CD4-positive, alpha-beta T cell treated with Interleukin-6 for 4 hours (primary cell): Measurements from ENCODE around the gene NAA11.
"Not testable (repeated sequence)": the region's sequence is repeated elsewhere in the genome, so short reads cannot be mapped to it uniquely, and the experiment has no call there.

Source experiments
- DNase-seq: peaks from one replicate; pipeline ENCODE4 v3.0.0-alpha.2; 2020; ENCODE audit warnings: mixed read lengths

The NAA11 gene

DNA sequence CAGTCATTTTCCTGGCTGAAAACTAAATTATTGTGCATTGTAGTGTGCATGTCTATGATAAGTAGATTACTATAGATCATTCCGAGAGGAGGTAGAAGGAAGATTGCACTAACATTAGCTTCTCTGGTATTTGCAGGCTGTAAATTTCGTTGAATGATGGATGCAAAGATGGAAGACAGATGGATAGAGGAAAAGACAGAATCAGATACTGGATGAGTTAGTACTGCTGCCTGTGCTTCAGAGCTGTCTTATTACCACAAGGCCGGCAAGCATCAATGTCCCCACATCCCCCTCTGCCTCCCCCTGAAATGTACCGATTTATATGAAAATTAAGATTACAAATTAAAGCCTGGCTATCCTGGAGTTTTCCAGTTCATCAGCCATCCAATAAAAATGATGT, 17.7 kb downstream of the NAA11 start:
- DNase-seq, result no peak

DNA sequence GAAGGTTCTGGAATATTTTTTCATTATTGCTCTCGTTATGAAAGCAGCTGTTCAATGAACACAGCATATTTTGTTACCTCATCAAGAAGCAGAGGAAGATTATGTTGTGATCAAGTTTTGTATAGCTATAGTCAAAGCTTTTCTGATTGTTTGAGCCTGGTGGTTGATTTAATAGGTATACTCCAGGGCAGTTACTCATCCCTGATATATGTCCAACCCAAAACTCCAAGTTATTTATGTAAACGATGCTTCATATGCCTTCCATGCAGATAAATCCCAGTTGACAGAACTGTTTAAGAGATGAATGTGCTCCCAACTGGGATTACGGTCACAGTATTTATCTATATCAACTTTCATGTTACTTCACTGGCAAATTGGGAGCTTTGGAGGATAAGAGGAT, 19.1 kb downstream of the NAA11 start:
- DNase-seq, result no peak

DNA sequence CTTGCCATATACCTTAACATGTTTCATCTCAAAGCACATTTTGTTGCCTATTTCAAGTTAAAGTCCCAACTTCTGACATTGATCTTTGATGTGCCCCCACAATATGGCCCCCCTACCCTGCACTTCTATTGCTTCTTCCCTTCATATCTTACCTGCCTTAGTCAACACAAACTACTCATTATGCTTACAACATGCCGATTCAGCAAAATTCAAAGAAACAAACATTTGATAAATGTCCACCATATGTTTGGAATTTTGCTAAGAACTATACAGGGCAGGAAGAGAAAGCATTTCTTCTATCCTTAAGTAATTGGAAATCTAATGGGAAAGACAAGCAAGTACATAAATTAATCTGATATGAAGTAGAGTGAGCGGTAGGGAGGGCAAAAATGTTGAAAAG, 25.6 kb downstream of the NAA11 start:
- no peak for DNase-seq

DNA sequence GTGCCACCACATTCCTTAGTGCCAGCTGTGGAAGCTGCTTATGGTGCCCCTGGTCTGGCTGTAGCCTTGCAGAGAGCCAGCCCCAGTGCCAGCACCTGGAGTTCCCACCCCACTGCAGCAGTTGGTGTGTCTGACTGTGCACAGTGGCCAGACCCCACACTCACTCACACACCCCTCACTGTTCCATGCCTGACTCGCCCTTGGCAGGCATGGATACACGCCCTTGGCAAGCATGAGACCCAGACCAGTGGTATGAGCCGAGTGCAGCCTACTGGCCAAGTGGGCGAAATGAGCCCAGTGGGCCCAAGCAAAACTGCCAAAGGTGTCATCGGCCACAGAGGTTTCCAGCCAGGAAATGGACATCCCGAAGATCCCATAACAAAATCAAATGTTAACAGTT, 27.4 kb downstream of the NAA11 start:
- DNase-seq, result no peak

DNA sequence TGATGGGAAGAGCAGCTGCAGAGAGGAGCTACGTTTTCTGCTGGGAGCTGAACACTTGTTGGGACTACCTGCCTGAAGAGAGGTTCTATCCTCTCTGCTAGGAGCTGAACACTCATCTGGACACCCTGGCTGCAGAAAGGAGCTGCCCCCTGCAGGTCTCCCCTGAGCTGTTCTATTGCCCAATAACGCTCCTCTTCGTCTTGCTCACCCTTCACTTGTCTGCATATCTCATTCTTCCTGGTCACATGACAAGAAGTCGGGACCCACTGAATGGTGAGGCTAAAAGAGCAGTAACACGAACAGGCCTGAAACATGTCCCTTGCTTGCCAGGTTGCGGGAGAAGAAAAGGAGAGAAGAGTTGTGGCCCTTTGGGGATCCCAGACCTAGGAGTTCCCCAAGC, 27.8 kb downstream of the NAA11 start:
- DNase-seq, result no peak

DNA sequence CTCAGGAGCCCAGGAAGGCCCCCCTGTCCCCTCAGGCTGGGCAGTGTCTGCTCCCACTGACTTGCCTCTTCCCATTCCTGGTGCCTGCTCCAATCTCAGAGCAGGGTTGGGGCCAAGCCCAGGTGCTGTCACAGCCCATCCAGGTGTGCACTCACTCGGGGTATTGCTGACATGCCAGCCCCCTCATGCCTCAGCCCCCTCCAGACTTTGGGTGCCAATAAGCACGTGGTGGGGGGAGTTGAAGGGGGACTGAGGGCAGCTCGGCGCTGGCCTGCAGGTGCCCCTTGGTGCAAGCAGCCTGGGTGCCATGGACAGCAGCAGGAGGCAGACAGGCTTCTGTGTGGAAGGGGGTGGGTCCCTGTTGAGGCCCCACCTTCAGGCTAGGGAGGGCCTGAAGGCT, 28.4 kb downstream of the NAA11 start:
- DNase-seq, result no peak

DNA sequence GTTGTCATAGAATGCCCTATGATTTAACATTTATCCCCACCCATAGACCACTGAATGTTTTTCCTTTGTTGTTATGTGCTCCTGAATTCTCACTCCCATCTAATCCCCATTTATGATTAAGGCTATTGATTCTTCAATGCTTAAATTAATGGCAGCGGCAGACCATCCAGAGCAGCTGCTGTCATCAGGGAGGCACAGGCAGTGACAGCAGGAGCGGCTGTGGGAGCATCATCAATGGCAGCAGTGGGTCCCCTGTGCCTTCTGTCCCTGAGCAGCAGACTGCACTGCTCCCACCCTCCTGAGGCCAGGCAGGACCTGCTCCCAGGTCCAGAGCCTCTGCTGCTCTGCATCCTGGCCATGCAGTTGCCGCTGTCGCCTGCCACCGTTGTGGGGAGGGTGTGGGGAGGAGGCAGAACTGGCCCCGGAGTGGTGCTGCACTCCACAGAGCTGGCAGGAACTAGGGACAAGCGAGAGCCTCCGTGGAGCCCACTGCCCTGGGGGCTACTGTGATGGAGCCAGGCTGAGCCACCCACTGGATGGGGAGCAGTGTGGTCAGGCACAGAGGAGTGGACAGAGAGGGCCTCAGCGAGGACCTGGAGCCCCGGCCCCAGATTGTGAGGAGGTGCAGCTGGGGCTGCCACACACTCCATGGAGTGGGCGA, 29.0 kb downstream of the NAA11 start:
- DNase-seq, result no peak

DNA sequence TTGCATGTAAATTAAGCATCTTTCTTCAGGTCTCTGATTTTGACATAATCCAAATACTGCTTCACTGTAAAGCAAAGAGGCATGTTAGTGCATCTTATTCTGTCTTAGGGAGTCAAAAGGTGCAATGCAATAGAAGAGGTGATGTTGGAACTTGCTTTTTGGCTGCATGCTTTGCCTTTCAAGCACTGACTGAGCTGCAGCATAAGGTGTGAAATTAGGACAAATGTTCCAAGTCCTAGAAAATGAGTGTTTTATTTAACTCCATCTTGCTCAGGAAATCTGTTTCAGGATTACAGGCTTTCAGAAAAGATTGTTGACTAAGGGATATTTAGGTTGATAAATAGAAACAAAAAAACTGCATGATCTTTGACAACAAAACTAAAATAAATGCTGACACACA, 30.8 kb downstream of the NAA11 start:
- no peak for DNase-seq

DNA sequence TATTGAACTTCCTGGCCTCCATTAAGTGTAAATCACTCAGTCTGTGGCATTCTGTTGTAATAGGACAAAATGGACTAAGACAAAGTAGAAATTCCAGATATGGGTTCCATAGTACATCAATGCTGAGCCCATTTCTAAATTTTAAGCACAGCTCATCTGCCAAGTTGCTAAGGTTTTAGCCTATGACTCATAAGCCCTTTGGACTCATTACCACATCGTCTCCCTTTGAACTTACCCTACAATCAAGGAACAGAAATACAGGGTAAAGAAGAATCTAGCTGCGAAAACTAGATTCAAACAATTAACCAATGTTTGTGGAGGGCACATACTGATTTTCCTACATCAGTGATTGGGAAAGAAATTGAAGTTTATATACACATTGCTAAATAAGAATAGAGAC, 31.8 kb downstream of the NAA11 start:
- no peak for DNase-seq

DNA sequence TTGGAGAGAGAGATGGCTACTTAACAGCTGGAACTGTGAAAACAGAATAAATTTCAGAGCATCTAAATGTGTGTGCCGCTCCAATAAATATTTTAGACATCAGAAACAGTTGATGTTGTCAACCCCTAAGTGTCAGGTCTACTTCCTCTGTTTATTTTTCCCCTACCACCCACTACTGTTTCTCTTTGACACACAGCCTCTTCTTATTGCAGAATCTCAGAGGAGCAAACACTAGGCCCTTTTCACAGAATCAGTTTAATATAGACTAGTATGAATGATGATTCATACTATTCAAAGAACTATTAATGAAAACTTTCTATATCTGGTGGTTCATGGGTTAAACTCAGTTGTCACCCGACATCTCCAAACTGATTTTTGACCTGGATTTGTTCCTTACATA, 33.9 kb downstream of the NAA11 start:
- no peak for DNase-seq

DNA sequence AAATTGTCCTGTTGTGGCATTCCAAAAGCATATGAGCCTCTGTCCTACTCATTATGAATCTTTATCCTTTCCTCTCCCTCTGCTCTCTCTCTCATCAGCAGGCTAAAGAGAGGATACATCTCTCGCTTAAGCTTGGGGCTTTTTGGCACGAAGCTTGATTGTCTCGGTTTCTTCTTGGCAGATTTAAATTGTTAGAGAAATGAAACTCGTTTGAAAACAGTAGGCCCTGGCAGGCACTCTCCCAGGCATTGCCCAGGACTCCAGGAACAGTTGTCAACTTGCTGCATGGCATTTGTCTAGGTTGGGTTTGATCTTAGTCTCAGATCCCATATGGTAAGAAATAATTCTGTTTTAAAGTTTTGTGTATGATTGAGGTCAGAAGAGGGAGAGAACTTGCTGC, 35.5 kb downstream of the NAA11 start:
- no peak for DNase-seq

DNA sequence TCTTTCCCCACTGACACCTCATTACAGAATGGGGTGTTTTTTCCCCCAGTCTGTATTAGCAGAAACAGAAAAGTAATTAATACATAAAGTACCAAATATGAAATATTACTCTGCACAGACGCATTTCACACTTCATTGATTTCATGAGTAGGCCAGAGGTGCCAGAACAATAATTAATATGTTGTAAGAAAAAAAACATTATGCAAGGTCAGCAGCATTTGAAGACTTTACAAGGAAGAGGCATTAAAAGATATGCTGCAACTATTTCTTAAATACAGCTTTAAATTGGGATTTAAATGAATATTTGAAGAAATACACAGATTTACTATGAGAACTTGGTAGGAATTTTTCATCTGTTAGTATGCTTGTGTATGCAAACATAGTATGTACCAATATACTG, 37.7 kb downstream of the NAA11 start:
- no peak for DNase-seq

DNA sequence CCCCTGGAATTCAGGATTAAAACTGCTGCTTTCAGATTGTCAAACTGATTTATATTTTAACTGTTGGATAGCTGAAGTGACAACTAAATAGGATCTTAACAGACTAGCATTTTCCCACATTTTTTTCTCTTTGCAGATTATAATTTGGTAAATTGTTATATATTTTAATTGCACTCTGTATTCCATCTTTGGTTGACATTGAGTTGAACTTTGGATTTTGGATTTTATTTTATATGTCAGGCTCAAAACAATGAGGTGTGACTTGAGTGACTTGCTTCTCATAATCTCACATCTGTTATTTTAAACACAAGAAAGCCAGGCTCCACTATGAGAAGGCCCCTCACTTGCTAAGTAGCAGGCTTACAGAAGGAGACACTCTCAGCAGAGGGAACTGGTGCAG, 38.1 kb downstream of the NAA11 start:
- DNase-seq, result no peak

DNA sequence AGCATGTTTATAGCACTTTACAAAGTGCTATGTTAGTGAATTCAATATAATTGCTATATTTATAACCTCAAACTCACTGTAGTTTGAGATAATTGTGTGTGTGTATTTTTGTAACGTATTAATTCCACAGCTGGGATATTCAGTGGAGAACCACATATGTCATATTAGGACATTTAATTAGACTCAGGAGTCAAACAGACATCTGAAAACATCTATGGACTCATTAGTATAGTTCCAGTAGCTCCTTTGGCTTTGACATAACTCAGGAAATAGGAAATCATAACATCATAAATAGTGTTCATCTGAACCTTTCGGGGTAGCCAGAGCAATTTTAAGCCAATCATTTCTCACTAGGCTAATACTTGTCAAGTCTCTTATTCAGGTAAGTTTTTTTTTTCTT, 38.8 kb downstream of the NAA11 start:
- DNase-seq, result no peak

DNA sequence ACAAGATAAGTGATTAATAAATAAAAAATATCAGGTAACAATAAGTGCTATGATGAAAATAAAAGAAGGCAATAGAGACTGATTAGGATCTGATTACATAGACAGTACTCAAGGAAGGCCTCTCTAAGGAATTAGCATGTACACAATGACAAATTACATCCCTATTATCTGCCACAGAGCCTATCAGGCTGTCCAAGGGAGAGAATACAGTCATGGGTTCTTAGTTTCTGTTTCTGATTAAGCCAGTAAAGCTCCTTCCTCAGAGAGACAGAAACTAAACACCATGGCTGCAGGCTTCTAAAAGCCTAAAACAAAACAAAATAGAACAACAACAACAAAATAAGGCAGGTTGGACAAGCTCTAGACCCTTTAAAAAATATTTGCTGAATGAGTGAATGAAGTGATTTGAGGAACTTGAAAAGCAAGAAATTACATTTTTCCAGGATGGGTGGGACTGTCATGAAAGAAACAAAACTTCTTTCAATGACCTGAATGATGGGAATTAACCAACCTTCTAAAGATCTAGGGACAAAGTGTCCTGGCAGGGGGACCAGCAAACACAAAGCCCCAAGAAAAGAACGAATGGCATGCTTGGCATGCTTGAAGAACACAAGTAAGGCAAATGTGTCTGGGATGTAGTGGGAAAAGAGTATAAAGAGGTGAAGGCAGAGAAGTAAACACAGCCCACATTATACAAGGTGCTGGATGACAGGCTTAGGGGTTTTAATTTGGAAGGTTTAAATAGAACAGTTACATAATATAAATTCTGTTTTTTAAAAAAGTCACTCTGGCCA, 44.1 kb downstream of the NAA11 start:
- DNase-seq, result no peak

DNA sequence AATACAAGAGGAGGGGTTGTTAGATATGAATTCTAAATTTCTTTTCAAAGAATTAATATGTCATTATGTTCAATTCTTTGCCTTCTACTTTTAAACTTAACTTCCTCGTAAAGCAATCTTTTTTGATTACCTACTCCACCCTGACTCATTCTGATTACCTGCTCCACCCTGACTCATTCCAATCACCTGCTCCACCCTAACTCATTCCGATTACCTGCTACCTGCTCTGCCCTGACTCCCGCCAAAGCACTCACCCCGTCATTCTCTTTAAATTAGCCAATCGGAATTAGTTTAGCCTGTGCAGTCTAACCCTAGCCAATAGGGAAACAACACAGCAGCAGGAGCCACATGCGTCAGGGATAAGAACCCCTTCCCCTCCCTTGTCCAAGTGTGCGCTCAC, 48.4 kb downstream of the NAA11 start:
- not testable (repeated sequence) for DNase-seq

DNA sequence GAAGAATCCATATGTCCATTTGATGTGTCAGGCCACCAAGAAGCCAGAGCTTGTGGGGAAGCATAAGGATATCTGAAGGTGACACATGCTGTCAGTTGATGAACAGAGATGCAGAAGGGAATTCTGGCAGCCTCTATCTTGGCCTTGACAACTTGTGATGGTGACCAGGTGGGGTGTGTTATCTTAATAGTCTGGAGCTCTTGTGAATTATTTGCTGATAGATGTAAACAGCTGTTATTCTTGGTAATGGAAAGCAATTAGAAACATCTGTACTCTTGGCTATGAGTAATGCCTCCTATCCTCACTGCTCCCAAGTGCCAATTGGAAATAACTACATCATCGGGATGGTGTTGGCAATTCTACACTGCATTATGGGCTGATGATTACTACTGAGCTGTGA, 51.9 kb downstream of the NAA11 start:
- DNase-seq, result no peak

DNA sequence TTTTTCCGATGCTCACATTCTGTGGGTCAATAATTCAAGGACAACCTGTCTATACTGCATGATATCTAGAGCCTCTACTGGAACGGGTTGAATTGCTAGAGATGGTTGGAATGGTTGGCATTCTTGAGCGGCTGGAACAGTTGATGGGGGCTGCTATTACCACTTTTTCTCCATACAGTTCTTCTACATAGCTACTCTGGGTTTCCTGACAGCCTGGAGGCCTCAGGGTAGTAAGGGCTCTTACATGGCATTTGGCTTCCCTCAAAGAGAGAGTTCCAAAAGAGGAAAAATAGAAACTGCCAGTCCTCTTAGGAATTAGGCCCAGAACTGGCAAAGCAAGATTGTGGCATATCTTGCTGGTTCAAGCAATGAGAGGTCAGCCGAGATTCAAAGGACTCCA, 53.1 kb downstream of the NAA11 start:
- no peak for DNase-seq

DNA sequence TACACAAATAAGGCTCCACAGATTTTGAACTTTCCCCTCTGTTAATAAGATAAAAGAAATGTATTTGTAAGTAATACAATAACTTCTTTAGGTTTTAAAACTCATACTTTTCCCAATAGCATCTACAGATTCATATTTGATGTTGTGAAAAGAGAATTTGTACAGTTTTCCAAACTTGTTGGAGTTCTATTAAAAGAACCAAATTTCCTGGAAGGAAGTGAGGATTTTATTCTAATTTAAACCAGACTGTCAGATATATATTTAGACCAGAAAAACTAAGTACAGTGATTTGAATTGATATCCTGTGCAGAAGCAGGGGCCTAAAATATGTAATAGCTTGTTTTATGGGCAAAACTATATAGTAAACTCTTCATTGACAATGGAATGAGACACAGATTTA, 53.7 kb downstream of the NAA11 start:
- DNase-seq, result no peak

DNA sequence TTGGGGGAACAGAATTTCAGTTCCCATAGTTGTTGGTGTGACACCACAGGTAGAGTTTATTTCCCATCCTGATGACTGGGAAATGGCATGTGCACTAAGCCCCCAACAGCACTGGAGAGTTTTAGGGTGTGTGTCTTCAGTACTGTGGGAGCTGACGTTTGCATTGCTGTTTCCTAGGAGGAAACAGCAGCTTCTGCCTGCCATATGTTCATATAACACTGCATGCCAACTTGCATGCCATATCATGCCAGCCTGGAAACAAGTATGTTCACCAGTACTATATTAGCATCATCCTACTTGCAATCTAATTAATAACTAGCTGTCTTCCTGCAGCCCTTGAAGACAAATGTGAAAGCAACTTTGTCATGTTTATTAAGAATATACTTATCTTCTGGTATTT, 58.2 kb downstream of the NAA11 start:
- no peak for DNase-seq
